ENCODE data around the gene C1orf94. TPM values are rescaled to one million over a fixed set of nuclear protein-coding genes. Genes with fewer than 3 reads are reported as not detected.

C1orf94 gene
- polyA plus RNA-seq, 1 experiment = 0.10 TPM

DNA sequence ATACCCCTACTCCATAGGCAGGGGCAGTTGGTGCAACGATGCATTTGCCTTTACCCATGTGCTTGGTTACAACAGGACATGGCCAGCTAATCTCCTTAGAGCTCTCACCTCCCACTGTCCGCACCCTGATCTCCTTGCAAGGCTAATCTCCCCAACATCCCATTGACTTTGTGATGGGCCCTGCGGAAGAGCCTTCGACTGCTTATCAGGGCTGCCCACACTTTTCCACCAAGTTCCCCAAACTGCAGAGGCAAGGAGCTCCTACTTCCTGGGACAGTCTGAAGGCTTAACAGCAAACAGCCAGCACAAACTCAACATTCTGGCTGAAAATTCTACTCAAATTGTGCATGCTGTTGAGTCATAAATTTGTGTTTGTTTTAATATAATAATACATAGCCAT lies 36.0 kb downstream of the C1orf94 start:
- no peak overlapping the region for H3K27ac ChIP-seq (ENCODE audit: low read depth, low read length)
- TF ChIP-seq, protein P1, sequence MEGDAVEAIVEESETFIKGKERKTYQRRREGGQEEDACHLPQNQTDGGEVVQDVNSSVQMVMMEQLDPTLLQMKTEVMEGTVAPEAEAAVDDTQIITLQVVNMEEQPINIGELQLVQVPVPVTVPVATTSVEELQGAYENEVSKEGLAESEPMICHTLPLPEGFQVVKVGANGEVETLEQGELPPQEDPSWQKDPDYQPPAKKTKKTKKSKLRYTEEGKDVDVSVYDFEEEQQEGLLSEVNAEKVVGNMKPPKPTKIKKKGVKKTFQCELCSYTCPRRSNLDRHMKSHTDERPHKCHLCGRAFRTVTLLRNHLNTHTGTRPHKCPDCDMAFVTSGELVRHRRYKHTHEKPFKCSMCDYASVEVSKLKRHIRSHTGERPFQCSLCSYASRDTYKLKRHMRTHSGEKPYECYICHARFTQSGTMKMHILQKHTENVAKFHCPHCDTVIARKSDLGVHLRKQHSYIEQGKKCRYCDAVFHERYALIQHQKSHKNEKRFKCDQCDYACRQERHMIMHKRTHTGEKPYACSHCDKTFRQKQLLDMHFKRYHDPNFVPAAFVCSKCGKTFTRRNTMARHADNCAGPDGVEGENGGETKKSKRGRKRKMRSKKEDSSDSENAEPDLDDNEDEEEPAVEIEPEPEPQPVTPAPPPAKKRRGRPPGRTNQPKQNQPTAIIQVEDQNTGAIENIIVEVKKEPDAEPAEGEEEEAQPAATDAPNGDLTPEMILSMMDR (IDR thresholded peaks at IDR 0.05; ENCODE audit: low read depth, low read length) = no peak
- H3K27me3 ChIP-seq (ENCODE audit: control insufficient read depth, insufficient read depth, low read length) = no peaks in the 10 kb centered on the region
- H3K9me3 ChIP-seq (ENCODE audit: control insufficient read depth, insufficient read depth, low read length) = no peaks in the 10 kb centered on the region
- no peak for DNase-seq (ENCODE audit: low read depth, low spot score)
- ChIA-PET CTCF (interaction anchor here (0.6 kb wide), 1 partner anchor 564 kb away, joined by 6 read pairs; no protein-coding TSS in a partner anchor), POLR2A (no interaction called here)
- H3K4me3 ChIP-seq (ENCODE audit: low read depth, low read length) = no peak overlapping the region

DNA sequence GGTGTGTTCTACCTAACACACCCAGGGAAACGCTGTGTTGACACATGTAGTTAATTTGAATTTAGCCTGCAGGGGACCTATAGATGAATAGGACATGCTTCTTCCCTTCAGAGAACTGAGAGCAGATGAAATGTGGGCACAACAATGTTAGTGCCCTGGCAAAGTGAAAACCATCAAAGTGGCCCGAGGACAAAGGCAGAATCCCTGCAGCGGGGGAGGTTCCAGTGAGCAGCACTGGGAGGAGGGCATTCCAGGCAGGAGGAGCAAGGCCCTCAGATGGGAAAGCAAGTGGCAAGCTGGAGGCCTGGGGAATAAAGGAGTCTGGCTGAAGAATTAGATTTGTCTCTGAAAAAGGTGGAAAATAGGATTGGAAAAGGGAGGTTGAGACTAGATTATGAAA lies 37.2 kb downstream of the C1orf94 start:
- TF ChIP-seq, protein P1 (IDR thresholded peaks at IDR 0.05; ENCODE audit: low read depth, low read length) = no peak
- no peak for DNase-seq (ENCODE audit: low read depth, low spot score)
- H3K9me3 ChIP-seq (ENCODE audit: control insufficient read depth, insufficient read depth, low read length) = no peaks in the 10 kb centered on the region
- no peak overlapping the region for H3K4me3 ChIP-seq (ENCODE audit: low read depth, low read length)
- ChIA-PET POLR2A (no interaction called here), CTCF (no interaction called here)
- no peaks in the 10 kb centered on the region for H3K27me3 ChIP-seq (ENCODE audit: control insufficient read depth, insufficient read depth, low read length)
- no peak overlapping the region for H3K27ac ChIP-seq (ENCODE audit: low read depth, low read length)

DNA sequence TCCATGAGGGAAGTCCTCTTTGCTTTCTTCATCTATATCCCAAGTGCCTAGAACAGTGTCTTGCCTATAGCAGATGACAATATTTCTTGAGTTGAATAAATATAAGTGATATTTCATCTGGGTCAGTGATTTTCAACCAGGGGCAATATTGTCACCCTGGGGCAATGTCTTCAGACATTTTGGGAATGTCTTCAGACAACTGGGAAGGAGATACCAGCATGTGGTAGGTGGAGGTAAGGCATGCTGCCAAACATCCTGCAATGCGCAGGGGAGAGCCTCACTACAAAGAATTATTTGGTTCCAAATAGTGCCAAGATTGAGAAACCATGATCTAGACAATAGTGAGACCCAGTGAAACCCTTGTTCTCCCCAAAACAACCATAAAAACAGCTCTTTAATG lies 54.7 kb downstream of the C1orf94 start:
- DNase-seq (ENCODE audit: low read depth, low spot score) = no peak
- no peak overlapping the region for H3K27ac ChIP-seq (ENCODE audit: low read depth, low read length)
- peaks cover 7% of the 10 kb centered on the region for H3K27me3 ChIP-seq (ENCODE audit: control insufficient read depth, insufficient read depth, low read length)
- CTCF ChIA-PET = no interaction called here
- H3K9me3 ChIP-seq (ENCODE audit: control insufficient read depth, insufficient read depth, low read length) = no peaks in the 10 kb centered on the region
- H3K4me3 ChIP-seq (ENCODE audit: low read depth, low read length) = no peak overlapping the region
- TF ChIP-seq, protein P1 (IDR thresholded peaks at IDR 0.05; ENCODE audit: low read depth, low read length) = no peak
- POLR2A ChIA-PET = no interaction called here

DNA sequence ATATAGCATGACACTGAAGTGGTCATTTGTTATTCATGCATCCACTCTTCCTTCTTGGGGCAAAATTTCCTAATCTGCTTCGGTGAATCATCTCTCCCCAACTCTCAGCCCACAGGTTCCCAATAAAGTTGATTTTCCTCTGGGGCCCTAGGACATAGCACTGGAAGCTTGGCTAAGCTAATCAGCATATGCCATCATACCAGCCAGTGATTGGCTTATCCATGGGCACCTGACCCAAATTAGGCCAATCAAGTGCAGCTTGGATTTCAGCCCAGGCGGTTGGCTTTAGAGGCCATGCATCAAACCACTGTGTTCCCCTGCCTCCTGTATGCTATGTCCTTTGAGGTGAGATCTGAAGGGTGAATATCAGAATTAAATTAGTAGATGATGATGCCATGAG lies 58.9 kb downstream of the C1orf94 start:
- Histone ChIP-seq H3K9me3 (ENCODE audit: control insufficient read depth, insufficient read depth, low read length) (no peaks in the 10 kb centered on the region), H3K4me3 (ENCODE audit: low read depth, low read length) (no peak overlapping the region), H3K27ac (ENCODE audit: low read depth, low read length) (no peak overlapping the region), H3K27me3 (ENCODE audit: control insufficient read depth, insufficient read depth, low read length) (peaks cover 7% of the 10 kb centered on the region)
- no peak for DNase-seq (ENCODE audit: low read depth, low spot score)
- TF ChIP-seq, protein P1 (IDR thresholded peaks at IDR 0.05; ENCODE audit: low read depth, low read length) = no peak
- CTCF ChIA-PET = no interaction called here
- POLR2A ChIA-PET = no interaction called here

DNA sequence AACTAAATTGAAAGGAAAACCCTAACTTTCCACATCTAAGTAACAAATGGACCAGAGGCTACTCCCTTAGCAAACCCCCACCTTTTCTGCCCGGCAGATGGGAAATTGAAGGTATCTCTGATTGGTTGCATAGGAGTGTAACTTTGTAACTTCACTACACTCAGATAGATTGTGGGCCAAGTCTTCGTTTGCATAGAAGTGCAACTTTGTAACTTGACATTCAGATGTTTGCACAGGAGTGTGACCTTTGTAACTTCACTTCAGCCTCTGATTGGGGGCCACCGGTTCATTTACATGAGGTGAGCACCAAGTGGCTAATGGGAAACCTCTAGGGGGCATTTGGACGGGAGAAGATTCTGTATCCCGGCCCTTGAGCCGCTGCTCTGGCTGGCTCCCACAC lies 59.4 kb downstream of the C1orf94 start:
- H3K27ac ChIP-seq (ENCODE audit: low read depth, low read length) = no peak overlapping the region
- TF ChIP-seq, protein P1 (IDR thresholded peaks at IDR 0.05; ENCODE audit: low read depth, low read length) = no peak
- peaks cover 7% of the 10 kb centered on the region for H3K27me3 ChIP-seq (ENCODE audit: control insufficient read depth, insufficient read depth, low read length)
- no peaks in the 10 kb centered on the region for H3K9me3 ChIP-seq (ENCODE audit: control insufficient read depth, insufficient read depth, low read length)
- ChIA-PET POLR2A (no interaction called here), CTCF (no interaction called here)
- H3K4me3 ChIP-seq (ENCODE audit: low read depth, low read length) = no peak overlapping the region
- no peak for DNase-seq (ENCODE audit: low read depth, low spot score)
